Activated T-cell treated with anti-CD3 and anti-CD28 coated beads, Interleukin-2, amount 50 U/mL, for 4 hours (primary cell): ENCODE data around the gene SSH3. TPM values are rescaled to one million over a fixed set of nuclear protein-coding genes. Genes with fewer than 3 reads are reported as not detected.
"Not testable (repeated sequence)": the region's sequence is repeated elsewhere in the genome, so short reads cannot be mapped to it uniquely, and the experiment has no call there.

Source experiments
- ATAC-seq, 2 donors: fragments of 200-7000 bp; cut with Tn5 transposase; one replicate each; pipeline ENCODE4 v1.10.0; 2021
- DNase-seq: peaks from one replicate; pipeline ENCODE4 v3.0.0-alpha.2; 2020
- H3K27me3 Mint-ChIP-seq: one replicate; pipeline ENCODE4 v1.8.0; 2021; ENCODE audit warnings: low read depth, mixed read lengths
- H3K36me3 Mint-ChIP-seq: one replicate; pipeline ENCODE4 v1.8.0; 2022; ENCODE audit warnings: mixed read lengths; ENCODE audit not compliant: insufficient read depth
- H3K4me1 Mint-ChIP-seq: one replicate; pipeline ENCODE4 v1.8.0; 2021; ENCODE audit warnings: low read depth, mixed read lengths
- H3K4me3 Mint-ChIP-seq: one replicate; pipeline ENCODE4 v1.8.0; 2021; ENCODE audit warnings: mild to moderate bottlenecking, moderate library complexity, mixed read lengths
- H3K9me3 Mint-ChIP-seq: one replicate; pipeline ENCODE4 v1.8.0; 2021; ENCODE audit warnings: mixed read lengths
- total RNA-seq, 3 donors: library from RNA; stranded (reverse); gene quantifications; one replicate each; pipeline ENCODE4 v1.2.1, GENCODE V29; 2021

Gene SSH3
- total RNA-seq, 3 donors from 2014 or later, result 4.8 to 7.2 (median 6.6) TPM

DNA sequence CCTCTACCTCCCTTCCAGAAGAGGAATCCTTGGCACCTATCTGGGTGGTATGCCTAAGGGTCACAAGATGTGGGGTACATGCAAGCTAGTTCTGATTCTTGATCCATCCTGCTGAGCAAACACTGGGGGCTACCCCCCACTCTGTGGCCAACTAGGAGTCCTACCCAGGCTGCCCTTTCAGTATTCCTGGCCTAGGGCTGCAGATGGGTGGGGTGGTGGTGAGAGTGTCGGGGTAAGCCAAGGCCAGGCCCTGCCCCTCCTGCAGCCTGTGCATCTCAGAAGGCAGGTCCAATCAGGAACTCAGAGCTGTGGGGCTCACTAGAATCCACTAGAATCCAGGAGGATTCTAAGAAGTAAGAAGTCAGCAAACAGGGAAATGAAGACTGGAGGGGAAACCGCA lies 10.9 kb downstream of the SSH3 start:
- ATAC-seq (no peak), DNase-seq (no peak)
- no peak overlapping the region for H3K4me3 Mint-ChIP-seq
- H3K36me3 Mint-ChIP-seq, result no peaks in the 10 kb centered on the region
- H3K9me3 Mint-ChIP-seq, result no peaks in the 10 kb centered on the region
- H3K27me3 Mint-ChIP-seq, result no peaks in the 10 kb centered on the region
- peaks cover 42% of the 10 kb centered on the region for H3K4me1 Mint-ChIP-seq

DNA sequence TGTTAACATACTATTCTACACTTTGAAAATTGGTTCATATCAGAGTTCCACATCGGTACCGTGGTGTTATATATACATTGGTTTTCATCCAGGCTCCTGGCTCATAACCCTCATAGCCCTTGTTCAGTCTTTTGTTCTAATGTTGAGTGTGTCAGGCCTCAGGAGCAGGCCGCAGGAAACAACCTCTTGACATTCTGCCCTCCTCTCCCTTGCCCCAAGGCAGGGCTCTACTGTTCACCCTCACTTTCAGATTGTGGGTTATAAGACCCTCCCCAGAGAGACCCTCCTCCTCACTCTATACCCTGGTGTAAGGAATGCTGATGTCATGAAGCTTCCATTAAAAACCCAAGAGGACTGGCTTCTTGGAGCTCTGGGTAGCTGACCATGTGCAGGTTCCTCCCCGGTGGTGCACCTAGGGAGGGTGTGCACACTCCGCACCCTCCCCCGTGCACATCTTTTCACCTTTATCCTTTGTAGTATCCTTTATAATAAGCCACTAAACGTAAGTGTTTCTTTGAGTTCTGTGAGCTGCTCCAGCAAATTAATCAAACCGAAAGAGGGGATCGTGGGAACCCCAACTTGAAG lies 12.1 kb downstream of the SSH3 start:
- no peaks in the 10 kb centered on the region for H3K27me3 Mint-ChIP-seq
- H3K9me3 Mint-ChIP-seq, result no peaks in the 10 kb centered on the region
- H3K4me3 Mint-ChIP-seq, result peak overlapping the region; percentile 58
- no peak for ATAC-seq
- DNase-seq, result no peak
- no peaks in the 10 kb centered on the region for H3K36me3 Mint-ChIP-seq
- peaks cover 42% of the 10 kb centered on the region for H3K4me1 Mint-ChIP-seq

DNA sequence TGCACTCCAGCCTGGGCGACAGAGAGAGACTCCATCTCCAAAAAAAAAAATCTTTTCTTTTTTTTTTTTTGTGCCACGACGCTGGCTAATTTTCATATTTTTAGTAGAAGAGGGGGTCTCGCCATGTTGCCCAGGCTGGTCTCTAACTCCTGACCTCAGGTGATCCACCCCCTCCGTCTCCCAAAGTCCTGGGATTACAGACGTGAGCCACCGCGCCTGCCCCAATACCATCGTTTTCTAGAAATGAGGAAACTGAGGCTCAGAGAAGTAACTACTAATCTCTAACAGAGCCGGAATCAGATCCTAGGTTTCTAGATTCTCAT lies 13.5 kb downstream of the SSH3 start:
- Mint-ChIP-seq H3K4me3 (peak overlapping the region; percentile 91), H3K36me3 (no peaks in the 10 kb centered on the region), H3K4me1 (peaks cover 34% of the 10 kb centered on the region), H3K27me3 (no peaks in the 10 kb centered on the region), H3K9me3 (no peaks in the 10 kb centered on the region)
- no peak for DNase-seq
- ATAC-seq, result no peak

- ATAC-seq (peak; percentile 85 to 90), DNase-seq (peak; percentile 99)
- Mint-ChIP-seq H3K9me3 (no peaks in the 10 kb centered on the region), H3K4me1 (peaks cover 29% of the 10 kb centered on the region), H3K4me3 (peak overlapping the region; percentile 91), H3K27me3 (no peaks in the 10 kb centered on the region), H3K36me3 (no peaks in the 10 kb centered on the region)
Measured at GRCh38 chr11:67317205-67317887, 14.0 kb downstream of the SSH3 start.

DNA sequence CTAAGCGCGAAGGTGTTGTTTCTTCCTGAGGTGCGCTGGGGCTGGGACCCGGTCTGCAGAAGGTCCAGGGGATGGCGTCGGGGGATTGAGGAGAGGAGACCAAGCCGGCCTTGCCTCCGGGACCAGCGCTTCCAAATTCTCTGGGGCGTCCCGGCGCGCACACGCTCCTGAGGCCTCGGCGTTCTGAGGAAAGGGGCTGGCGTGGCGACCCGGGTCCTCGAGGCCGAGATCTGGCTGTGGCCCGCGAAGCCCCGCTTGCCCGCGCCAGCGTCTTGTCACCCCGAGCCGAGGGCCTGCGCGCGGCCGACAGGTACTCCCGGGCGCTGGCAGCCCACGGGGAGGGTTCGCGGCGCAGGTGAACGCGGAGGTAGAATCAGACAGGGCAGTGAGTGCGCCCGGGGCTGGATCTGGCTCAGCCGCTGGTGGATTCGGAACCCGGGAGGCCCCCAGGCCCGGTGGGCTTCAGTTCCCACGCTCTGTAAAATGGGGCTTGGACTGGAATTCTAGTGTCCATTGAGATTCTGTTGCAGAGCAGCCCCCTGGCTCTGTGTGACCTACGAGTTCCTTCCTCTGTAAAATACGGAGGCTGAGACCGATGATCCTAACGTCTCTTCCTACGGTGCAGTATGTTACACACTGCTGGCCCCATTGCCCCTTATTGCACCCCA lies 14.7 kb downstream of the SSH3 start:
- DNase-seq (no peak), ATAC-seq (peak; percentile 17 to 26)

DNA sequence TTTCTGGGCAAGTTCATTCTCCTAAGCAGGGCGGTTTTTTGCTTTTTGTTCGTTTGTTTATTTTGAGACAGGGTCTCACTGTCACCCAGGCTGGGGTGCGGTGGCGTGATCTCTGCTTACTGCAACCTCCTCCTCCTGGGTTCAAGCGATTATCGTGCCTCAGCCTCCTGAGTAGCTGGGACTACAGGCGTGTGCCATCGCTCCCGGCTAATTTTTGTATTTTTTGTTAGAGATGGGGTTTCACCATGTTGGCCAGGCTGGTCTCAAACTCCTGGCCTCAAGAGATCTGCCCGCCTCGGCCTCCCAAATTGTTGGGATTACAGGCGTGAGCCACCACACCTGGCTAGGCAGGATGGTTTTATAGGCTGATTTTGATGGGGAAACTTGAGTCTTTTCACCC lies 15.5 kb downstream of the SSH3 start:
- Mint-ChIP-seq H3K4me3 (peak overlapping the region; percentile 91), H3K4me1 (peaks cover 14% of the 10 kb centered on the region)
- H3K9me3 Mint-ChIP-seq, H3K36me3 Mint-ChIP-seq, H3K27me3 Mint-ChIP-seq, DNase-seq, ATAC-seq: not testable (repeated sequence)

More for the DNA sequence above, 14.7 kb downstream of the SSH3 start:
- H3K9me3 Mint-ChIP-seq, result no peaks in the 10 kb centered on the region
- H3K4me1 Mint-ChIP-seq, result peaks cover 22% of the 10 kb centered on the region
- no peaks in the 10 kb centered on the region for H3K36me3 Mint-ChIP-seq
- peak overlapping the region; percentile 91 for H3K4me3 Mint-ChIP-seq
- no peaks in the 10 kb centered on the region for H3K27me3 Mint-ChIP-seq

- H3K27me3 Mint-ChIP-seq, result no peaks in the 10 kb centered on the region
- no peaks in the 10 kb centered on the region for H3K36me3 Mint-ChIP-seq
- DNase-seq (no peak), ATAC-seq (no peak)
- peaks cover 10% of the 10 kb centered on the region for H3K4me1 Mint-ChIP-seq
- H3K9me3 Mint-ChIP-seq, result no peaks in the 10 kb centered on the region
- no peak overlapping the region for H3K4me3 Mint-ChIP-seq
Measured at GRCh38 chr11:67320011-67320410, 16.7 kb downstream of the SSH3 start.

GRCh38 chr11:67320691-67321090 lies 17.4 kb downstream of the SSH3 start:
- DNase-seq (no peak), ATAC-seq (no peak)
- no peaks in the 10 kb centered on the region for H3K36me3 Mint-ChIP-seq
- peaks cover 10% of the 10 kb centered on the region for H3K4me1 Mint-ChIP-seq
- H3K9me3 Mint-ChIP-seq, result no peaks in the 10 kb centered on the region
- no peak overlapping the region for H3K4me3 Mint-ChIP-seq
- H3K27me3 Mint-ChIP-seq, result no peaks in the 10 kb centered on the region

DNA sequence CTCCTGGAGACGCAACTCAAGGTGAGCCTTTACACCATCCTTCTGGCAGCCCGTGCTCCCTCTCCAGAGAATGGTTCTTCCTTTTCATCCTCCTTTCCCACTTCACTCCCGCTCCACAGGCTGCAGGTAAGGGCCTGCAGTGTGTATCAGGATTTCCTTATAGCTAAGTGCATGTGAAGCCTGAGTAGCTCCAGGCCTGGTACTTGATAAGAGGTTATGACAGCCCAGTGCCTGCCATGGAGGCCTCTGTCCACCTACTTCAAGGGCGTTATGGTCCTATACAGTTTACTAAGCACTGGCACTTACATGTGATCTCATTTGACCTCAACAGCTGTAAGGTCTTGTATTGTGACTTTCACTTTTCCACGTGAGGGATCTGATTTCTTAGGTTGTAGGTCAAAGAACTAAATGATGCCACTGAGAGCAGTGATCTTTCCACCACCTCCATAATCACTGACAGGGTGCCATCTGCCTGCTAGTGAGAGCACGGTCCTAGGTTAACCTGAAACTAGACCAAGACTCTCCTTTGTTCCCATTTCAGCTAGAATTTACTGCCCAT lies 18.1 kb downstream of the SSH3 start:
- no peak for ATAC-seq
- H3K36me3 Mint-ChIP-seq, result peaks cover 2% of the 10 kb centered on the region
- H3K4me1 Mint-ChIP-seq, result peaks cover 10% of the 10 kb centered on the region
- DNase-seq, result no peak
- no peak overlapping the region for H3K4me3 Mint-ChIP-seq
- H3K27me3 Mint-ChIP-seq, result no peaks in the 10 kb centered on the region
- H3K9me3 Mint-ChIP-seq, result no peaks in the 10 kb centered on the region

GRCh38 chr11:67322049-67322448 lies 18.7 kb downstream of the SSH3 start:
- H3K4me1 Mint-ChIP-seq, result peaks cover 8% of the 10 kb centered on the region
- peaks cover 2% of the 10 kb centered on the region for H3K36me3 Mint-ChIP-seq
- H3K4me3 Mint-ChIP-seq, result no peak overlapping the region
- H3K9me3 Mint-ChIP-seq, result no peaks in the 10 kb centered on the region
- no peaks in the 10 kb centered on the region for H3K27me3 Mint-ChIP-seq
- ATAC-seq (no peak), DNase-seq (no peak)

GRCh38 chr11:67323526-67323925 lies 20.2 kb downstream of the SSH3 start:
- Mint-ChIP-seq H3K9me3 (no peaks in the 10 kb centered on the region), H3K36me3 (peaks cover 2% of the 10 kb centered on the region), H3K27me3 (no peaks in the 10 kb centered on the region), H3K4me1 (peaks cover 2% of the 10 kb centered on the region), H3K4me3 (no peak overlapping the region)
- ATAC-seq (no peak), DNase-seq (no peak)

DNA sequence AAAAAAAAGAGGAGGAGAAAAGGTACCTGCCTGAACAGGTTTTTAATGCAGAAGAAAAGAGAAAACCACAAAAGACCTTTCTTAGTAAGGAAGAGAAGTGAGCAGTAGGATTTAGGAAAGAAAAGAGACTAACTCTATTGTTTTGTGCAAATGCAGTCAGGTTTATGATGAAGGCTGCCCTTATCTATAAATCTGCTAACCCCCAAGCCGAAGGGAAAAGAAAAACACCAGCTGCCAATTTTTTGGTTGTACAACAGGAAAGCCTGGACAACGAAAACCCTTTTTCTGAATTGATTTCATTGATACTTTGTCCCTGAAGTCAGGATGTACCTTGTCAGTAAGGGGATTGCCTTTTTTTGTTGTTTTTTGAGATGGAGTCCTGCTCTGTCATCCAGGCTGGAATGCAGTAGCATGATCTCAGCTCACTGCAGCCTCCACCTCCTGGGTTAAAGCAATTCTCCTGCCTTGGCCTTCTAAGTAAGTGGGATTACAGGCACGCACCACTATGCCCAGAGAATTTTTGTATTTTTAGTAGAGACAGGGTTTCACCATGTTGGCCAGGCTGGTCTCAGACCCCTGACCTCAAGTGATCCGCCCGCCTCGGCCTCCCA lies 28.9 kb downstream of the SSH3 start:
- no peaks in the 10 kb centered on the region for H3K4me1 Mint-ChIP-seq
- no peak for ATAC-seq

DNA sequence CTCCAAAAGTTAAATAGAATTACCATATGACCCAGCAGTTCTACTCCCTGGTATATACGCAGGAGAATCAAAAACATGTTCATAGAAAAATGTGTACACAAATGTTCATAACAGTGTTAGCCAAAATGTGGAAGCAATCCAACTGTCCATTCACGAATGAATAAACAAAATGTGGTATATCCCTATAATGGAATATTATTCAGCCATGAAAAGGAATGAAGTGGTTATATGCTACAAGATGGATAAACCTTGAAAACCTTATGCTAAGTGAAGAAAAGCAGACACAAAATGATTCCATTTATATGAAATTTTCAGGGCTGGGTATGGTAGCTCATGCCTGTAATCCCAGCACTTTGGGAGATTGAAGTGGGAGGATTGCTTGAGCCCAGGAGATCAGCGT lies 33.9 kb downstream of the SSH3 start:
- no peaks in the 10 kb centered on the region for H3K9me3 Mint-ChIP-seq
- no peak overlapping the region for H3K4me3 Mint-ChIP-seq
- no peaks in the 10 kb centered on the region for H3K36me3 Mint-ChIP-seq
- no peak for ATAC-seq
- no peaks in the 10 kb centered on the region for H3K27me3 Mint-ChIP-seq
- no peaks in the 10 kb centered on the region for H3K4me1 Mint-ChIP-seq
- DNase-seq, result no peak

More for the DNA sequence above, 28.9 kb downstream of the SSH3 start:
- no peaks in the 10 kb centered on the region for H3K36me3 Mint-ChIP-seq
- H3K4me3 Mint-ChIP-seq, result no peak overlapping the region
- no peak for DNase-seq
- no peaks in the 10 kb centered on the region for H3K9me3 Mint-ChIP-seq
- no peaks in the 10 kb centered on the region for H3K27me3 Mint-ChIP-seq

- Mint-ChIP-seq H3K9me3 (no peaks in the 10 kb centered on the region), H3K27me3 (no peaks in the 10 kb centered on the region), H3K4me3 (no peak overlapping the region), H3K36me3 (no peaks in the 10 kb centered on the region), H3K4me1 (peaks cover 37% of the 10 kb centered on the region)
- DNase-seq, result no peak
- ATAC-seq, result peak; percentile 62 to 74
Measured at GRCh38 chr11:67344264-67344663, 40.9 kb downstream of the SSH3 start.
